Astrocyte (in vitro differentiated cells and primary cell): ENCODE data around the gene BST1. TPM values are rescaled to one million over a fixed set of nuclear protein-coding genes. Genes with fewer than 3 reads are reported as not detected.

ENCODE experiments used
- DNase-seq: peaks from one replicate; pipeline ENCODE4 v3.0.0-alpha.2; 2010; ENCODE audit warnings: low read depth
- FAIRE-seq: peaks from 2 replicates; lab custom pipeline; 2011; peaks lifted over from hg19 to GRCh38; lab: Jason Lieb, UNC
- H2AFZ ChIP-seq: 2 replicates; pipeline ENCODE4 v1.6.0; 2012; ENCODE audit warnings: low read depth, low read length, inconsistent platforms
- H3K27ac ChIP-seq: 2 replicates; pipeline ENCODE4 v1.5.1; 2011; ENCODE audit warnings: low read depth, low read length, inconsistent platforms
- H3K27me3 ChIP-seq: 2 replicates; pipeline ENCODE4 v1.6.0; 2011; ENCODE audit warnings: low read length, inconsistent platforms; ENCODE audit not compliant: insufficient read depth
- H3K36me3 ChIP-seq: 2 replicates; pipeline ENCODE4 v1.5.1; 2011; ENCODE audit warnings: low read length, inconsistent platforms; ENCODE audit not compliant: insufficient read depth
- H3K4me1 ChIP-seq: 2 replicates; pipeline ENCODE4 v1.5.1; 2011; ENCODE audit warnings: low read length, inconsistent platforms; ENCODE audit not compliant: insufficient read depth
- H3K4me2 ChIP-seq: 2 replicates; pipeline ENCODE4 v1.6.0; 2012; ENCODE audit warnings: low read length, inconsistent platforms
- H3K4me3 ChIP-seq: 2 replicates; pipeline ENCODE4 v1.5.1; 2011; ENCODE audit warnings: low read depth, mild to moderate bottlenecking, low read length, inconsistent platforms; ENCODE audit not compliant: insufficient read depth
- H3K79me2 ChIP-seq: 2 replicates; pipeline ENCODE4 v1.6.0; 2012; ENCODE audit warnings: mild to moderate bottlenecking, low read length, inconsistent platforms; ENCODE audit not compliant: insufficient read depth
- H3K9ac ChIP-seq: 2 replicates; pipeline ENCODE4 v1.6.0; 2012; ENCODE audit warnings: mild to moderate bottlenecking, low read length, inconsistent platforms
- H3K9me3 ChIP-seq: 2 replicates; pipeline ENCODE4 v1.5.1; 2012; ENCODE audit warnings: low read depth, mild to moderate bottlenecking, low read length, inconsistent platforms; ENCODE audit not compliant: insufficient read depth
- H4K20me1 ChIP-seq: 2 replicates; pipeline ENCODE4 v1.6.0; 2012; ENCODE audit warnings: low read length, inconsistent platforms; ENCODE audit not compliant: insufficient read depth
- H3K27ac Mint-ChIP-seq: one replicate; pipeline ENCODE4 v1.8.0; 2021; ENCODE audit warnings: mild to moderate bottlenecking, mixed read lengths; ENCODE audit not compliant: unreplicated experiment
- H3K27me3 Mint-ChIP-seq: one replicate; pipeline ENCODE4 v1.8.0; 2021; ENCODE audit warnings: low read depth, mixed read lengths; ENCODE audit not compliant: unreplicated experiment
- H3K36me3 Mint-ChIP-seq: one replicate; pipeline ENCODE4 v1.8.0; 2021; ENCODE audit warnings: low read depth, mixed read lengths; ENCODE audit not compliant: unreplicated experiment
- H3K4me1 Mint-ChIP-seq: one replicate; pipeline ENCODE4 v1.8.0; 2021; ENCODE audit warnings: low read depth, mixed read lengths; ENCODE audit not compliant: unreplicated experiment
- H3K4me3 Mint-ChIP-seq: one replicate; pipeline ENCODE4 v1.8.0; 2021; ENCODE audit warnings: mild to moderate bottlenecking, moderate library complexity, mixed read lengths; ENCODE audit not compliant: unreplicated experiment
- H3K9me3 Mint-ChIP-seq: one replicate; pipeline ENCODE4 v1.8.0; 2021; ENCODE audit warnings: mild to moderate bottlenecking, mixed read lengths; ENCODE audit not compliant: unreplicated experiment
- CTCF ChIP-seq: IDR thresholded peaks from 2 replicates; pipeline ENCODE4 v1.5.1; 2011; ENCODE audit warnings: low read depth, mild to moderate bottlenecking, inconsistent platforms, low read length, moderate library complexity; ENCODE audit not compliant: insufficient read depth
- EZH2 ChIP-seq: IDR thresholded peaks from 2 replicates; pipeline ENCODE4 v1.6.1; 2012; ENCODE audit warnings: mild to moderate bottlenecking, low read length, inconsistent platforms; ENCODE audit not compliant: insufficient read depth
- total RNA-seq: library from RNA; stranded (reverse); gene quantifications from 2 replicates; pipeline ENCODE4 v1.2.1, GENCODE V29; 2021

The BST1 gene
- total RNA-seq, 1 donor from 2014 or later: 24.5 TPM

- Histone ChIP-seq H3K9ac (peak overlapping the region; percentile 100), H3K79me2 (peaks cover 94% of the 10 kb centered on the region)
- peaks cover 40% of the 10 kb centered on the region for H3K4me1 Mint-ChIP-seq
These were observed 19.7 kb upstream of the BST1 start for GRCh38 chr4:15683143-15683495.

GRCh38 chr4:15684498-15684897 lies 18.4 kb upstream of the BST1 start:
- DNase-seq (no peak), FAIRE-seq (peak; percentile 49)
- Histone ChIP-seq H3K9me3 (no peaks in the 10 kb centered on the region), H3K4me1 (peaks cover 20% of the 10 kb centered on the region), H3K27me3 (no peaks in the 10 kb centered on the region), H3K4me3 (no peak overlapping the region), H4K20me1 (no peaks in the 10 kb centered on the region), H2AFZ (no peak overlapping the region), H3K79me2 (peaks cover 80% of the 10 kb centered on the region), H3K27ac (peak overlapping the region; percentile 99), H3K9ac (peak overlapping the region; percentile 11), H3K4me2 (peak overlapping the region; percentile 88), H3K36me3 (peaks cover 41% of the 10 kb centered on the region)
- Mint-ChIP-seq H3K27me3 (no peaks in the 10 kb centered on the region), H3K36me3 (peaks cover 14% of the 10 kb centered on the region), H3K4me1 (peaks cover 50% of the 10 kb centered on the region), H3K4me3 (peak overlapping the region; percentile 81), H3K9me3 (no peaks in the 10 kb centered on the region), H3K27ac (peak overlapping the region; percentile 72)
- TF ChIP-seq EZH2 (no peak), CTCF (no peak)

More at GRCh38 chr4:15683143-15683495, 19.7 kb upstream of the BST1 start:
- FAIRE-seq: no peak
- DNase-seq: no peak
- Mint-ChIP-seq H3K4me3 (peak overlapping the region; percentile 99), H3K36me3 (peaks cover 8% of the 10 kb centered on the region), H3K9me3 (no peaks in the 10 kb centered on the region), H3K27me3 (no peaks in the 10 kb centered on the region), H3K27ac (peak overlapping the region; percentile 100)
- Histone ChIP-seq H3K27ac (peak overlapping the region; percentile 99), H3K36me3 (peaks cover 33% of the 10 kb centered on the region), H3K4me2 (peak overlapping the region; percentile 88), H2AFZ (no peak overlapping the region), H3K4me3 (peak overlapping the region; percentile 90), H3K4me1 (peaks cover 15% of the 10 kb centered on the region), H3K9me3 (no peaks in the 10 kb centered on the region), H3K27me3 (no peaks in the 10 kb centered on the region), H4K20me1 (no peaks in the 10 kb centered on the region)
- no peak for TF ChIP-seq EZH2
- no peak for TF ChIP-seq CTCF

- Mint-ChIP-seq H3K9me3 (no peaks in the 10 kb centered on the region), H3K4me1 (peaks cover 76% of the 10 kb centered on the region), H3K27ac (peak overlapping the region; percentile 51), H3K36me3 (peaks cover 14% of the 10 kb centered on the region), H3K27me3 (no peaks in the 10 kb centered on the region), H3K4me3 (no peak overlapping the region)
- H3K36me3 ChIP-seq: peaks cover 41% of the 10 kb centered on the region
- H3K4me3 ChIP-seq: no peak overlapping the region
- DNase-seq (no peak), FAIRE-seq (peak; percentile 72)
- H3K9me3 ChIP-seq: no peaks in the 10 kb centered on the region
- H4K20me1 ChIP-seq: no peaks in the 10 kb centered on the region
- H3K4me2 ChIP-seq: no peak overlapping the region
- H3K27me3 ChIP-seq: no peaks in the 10 kb centered on the region
- peak overlapping the region; percentile 38 for H3K27ac ChIP-seq
- peaks cover 52% of the 10 kb centered on the region for H3K4me1 ChIP-seq
- H3K9ac ChIP-seq: no peak overlapping the region
- TF ChIP-seq CTCF: no peak
- no peak for TF ChIP-seq EZH2
- H3K79me2 ChIP-seq: peaks cover 47% of the 10 kb centered on the region
- H2AFZ ChIP-seq: no peak overlapping the region
These were observed 14.8 kb upstream of the BST1 start for GRCh38 chr4:15688051-15688450.
